Pancreas (tissue), 10 donors: ENCODE results near the gene GRIA4. TPM values are rescaled to one million over a fixed set of nuclear protein-coding genes. Genes with fewer than 3 reads are reported as not detected.
A peak's percentile ranks its signal among the peaks of the same experiment; 100 is the strongest.

Experiments used
- ATAC-seq, 4 donors: fragments of 200-7000 bp; cut with Tn5 transposase; one replicate each; pipeline versions ENCODE4 v1.8.0 to v1.9.1; 2020; ENCODE audit warnings: mild to moderate bottlenecking in 4 of 4, moderate library complexity in 4 of 4
- DNase-seq, 6 donors: peaks; one replicate each; pipeline ENCODE4 v3.0.0-alpha.2; 2020
- FAIRE-seq: peaks from 2 replicates; lab custom pipeline; 2012; peaks lifted over from hg19 to GRCh38; lab: Jason Lieb, UNC
- H3K27ac ChIP-seq, 4 donors: fragments of 200-600 bp; sonication (generic); 1 replicate in 3 of 4; 2 replicates in 1 of 4; pipeline versions ENCODE4 v1.5.0 to v1.8.0; 2020
- H3K27me3 ChIP-seq, 4 donors: fragments of 200-600 bp; one replicate each; pipeline ENCODE4 v1.8.0; 2021
- H3K36me3 ChIP-seq, 3 donors: fragments of 200-600 bp; sonication (generic) in 1 of 3; one replicate each; pipeline versions ENCODE4 v1.5.0 to v1.8.0; 2020 to 2021
- H3K4me1 ChIP-seq, 3 donors: fragments of 200-600 bp; one replicate each; pipeline ENCODE4 v1.8.0; 2021
- H3K4me3 ChIP-seq, 4 donors: fragments of 200-600 bp; sonication (generic) in 2 of 4; one replicate each; pipeline versions ENCODE4 v1.5.0 to v1.8.0; 2020 to 2021
- H3K9me3 ChIP-seq, 4 donors: fragments of 200-600 bp; one replicate each; pipeline ENCODE4 v1.8.0; 2021
- WGBS, 2 donors: extraction: QIAGEN DNeasy Blood & Tissue Kit; methylation state at CpG; one replicate each; pipeline ENCODE4 v1.1.7; 2013; 5-methylcytosine and 5-hydroxymethylcytosine counted together
- intact Hi-C, 3 donors: fragments of 100-400 bp; cut with DNase I; formaldehyde crosslinking; loops; one replicate each; pipeline versions ENCODE4 v1.11.1 to v1.14.2; 2022
- polyA plus RNA-seq, 2 donors: library from polyadenylated mRNA; stranded (reverse); fragments of 200-250 nt; gene quantifications; one replicate each; pipeline ENCODE4 v1.2.3, GENCODE V29; 2013
- total RNA-seq, 6 donors: library from RNA; stranded (reverse); fragmentation: NEBNext Ultra II Directional in 4 of 6; extraction: Animal tissue kit (Norgen Biotek cat#: 25700) in 4 of 6; gene quantifications; one replicate each; pipeline versions ENCODE4 v1.2.1 to v1.2.4, GENCODE V29; 2021 to 2023
- TF ChIP-seq, protein P1 (sequence below), 4 donors: fragments of 200-600 bp; sonication (generic) in 3 of 4; IDR thresholded peaks; one replicate each; pipeline versions ENCODE4 v1.5.0 to v1.8.0; 2021; ENCODE audit warnings: antibody characterized with exemption in 4 of 4
- donor health status: healthy with polysubstance abuse.
- donor health status: DM: no; HTN: no; CAD: no; lungs with moderate emphysema.
- donor health status: DM: no; HTN: no; CAD: no.
- donor health status: control.
- donor health status: control.
- donor health status: Bipolar disorder and iron deficiency.
- donor health status: DM: yes; HTN: yes; CAD: no.
- donor health status: DM: no; HTN: no; CAD: no.
- donor health status: DM: no; HTN: no; CAD: no.
- donor health status: DM: yes; HTN: yes; CAD: no.

GRIA4 gene
- total and polyA plus RNA-seq, 8 donors = 0.22 to 2.4 (median 1.2) TPM

DNA sequence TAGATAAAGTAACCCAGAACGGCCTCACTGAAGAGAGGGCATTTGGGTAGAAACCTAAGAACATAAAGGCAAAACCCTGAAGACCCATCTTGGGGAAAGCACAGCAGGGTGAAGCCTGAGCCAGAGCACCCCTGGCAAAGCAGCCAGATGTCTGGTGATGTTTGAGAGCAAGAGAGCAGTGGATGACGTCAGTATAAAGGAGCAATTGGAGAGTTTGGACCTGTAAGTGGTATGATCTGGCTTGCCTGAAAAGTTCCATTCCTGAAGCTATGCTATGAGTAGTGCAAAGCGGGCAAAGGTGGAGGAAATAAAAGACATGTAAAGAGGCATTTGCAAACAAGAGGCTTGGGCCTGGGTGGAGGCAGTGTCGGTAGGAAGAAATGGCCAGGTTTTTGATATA is 244.4 kb downstream of the GRIA4 start:
- ATAC-seq (no peak), FAIRE-seq (no peak), DNase-seq (peak in 1 of 6 donors; percentile 8)
- Histone ChIP-seq H3K27ac (no peak overlapping the region), H3K36me3 (no peaks in the 10 kb centered on the region), H3K4me3 (no peak overlapping the region), H3K9me3 (no peaks in the 10 kb centered on the region), H3K4me1 (no peaks in the 10 kb centered on the region), H3K27me3 (no peaks in the 10 kb centered on the region)
- TF ChIP-seq, protein P1, sequence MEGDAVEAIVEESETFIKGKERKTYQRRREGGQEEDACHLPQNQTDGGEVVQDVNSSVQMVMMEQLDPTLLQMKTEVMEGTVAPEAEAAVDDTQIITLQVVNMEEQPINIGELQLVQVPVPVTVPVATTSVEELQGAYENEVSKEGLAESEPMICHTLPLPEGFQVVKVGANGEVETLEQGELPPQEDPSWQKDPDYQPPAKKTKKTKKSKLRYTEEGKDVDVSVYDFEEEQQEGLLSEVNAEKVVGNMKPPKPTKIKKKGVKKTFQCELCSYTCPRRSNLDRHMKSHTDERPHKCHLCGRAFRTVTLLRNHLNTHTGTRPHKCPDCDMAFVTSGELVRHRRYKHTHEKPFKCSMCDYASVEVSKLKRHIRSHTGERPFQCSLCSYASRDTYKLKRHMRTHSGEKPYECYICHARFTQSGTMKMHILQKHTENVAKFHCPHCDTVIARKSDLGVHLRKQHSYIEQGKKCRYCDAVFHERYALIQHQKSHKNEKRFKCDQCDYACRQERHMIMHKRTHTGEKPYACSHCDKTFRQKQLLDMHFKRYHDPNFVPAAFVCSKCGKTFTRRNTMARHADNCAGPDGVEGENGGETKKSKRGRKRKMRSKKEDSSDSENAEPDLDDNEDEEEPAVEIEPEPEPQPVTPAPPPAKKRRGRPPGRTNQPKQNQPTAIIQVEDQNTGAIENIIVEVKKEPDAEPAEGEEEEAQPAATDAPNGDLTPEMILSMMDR (IDR thresholded peaks at IDR 0.05) = no peak
- intact Hi-C loops = no loop called here
- WGBS, 2 donors = 76 to 82% methylated on average over 4 of the region's 4 CpGs

- DNase-seq (no peak), ATAC-seq (no peak), FAIRE-seq (no peak)
- Histone ChIP-seq H3K9me3 (no peaks in the 10 kb centered on the region), H3K4me1 (no peaks in the 10 kb centered on the region), H3K27ac (no peak overlapping the region), H3K27me3 (no peaks in the 10 kb centered on the region), H3K36me3 (no peaks in the 10 kb centered on the region), H3K4me3 (no peak overlapping the region)
- TF ChIP-seq, protein P1 (IDR thresholded peaks at IDR 0.05) = no peak
- intact Hi-C loops = no loop called here
- 76 to 86% methylated on average over 3 of the region's 3 CpGs for WGBS, 2 donors
Observed at GRCh38 chr11:105856954-105857353, 247.1 kb downstream of the GRIA4 start.

- no peak for DNase-seq
- Histone ChIP-seq H3K36me3 (no peaks in the 10 kb centered on the region), H3K9me3 (no peaks in the 10 kb centered on the region), H3K27ac (no peak overlapping the region), H3K4me3 (no peak overlapping the region), H3K27me3 (no peaks in the 10 kb centered on the region), H3K4me1 (no peaks in the 10 kb centered on the region)
- FAIRE-seq = no peak
- intact Hi-C loops = no loop called here
- ATAC-seq = no peak
- TF ChIP-seq, protein P1 (IDR thresholded peaks at IDR 0.05) = no peak
Observed at GRCh38 chr11:105857728-105858127, 247.9 kb downstream of the GRIA4 start.

- Histone ChIP-seq H3K4me1 (no peaks in the 10 kb centered on the region), H3K9me3 (no peaks in the 10 kb centered on the region), H3K36me3 (no peaks in the 10 kb centered on the region), H3K27me3 (no peaks in the 10 kb centered on the region), H3K4me3 (no peak overlapping the region), H3K27ac (no peak overlapping the region)
- peak; percentile 29 for FAIRE-seq
- TF ChIP-seq, protein P1 (IDR thresholded peaks at IDR 0.05) = no peak
- ATAC-seq = no peak
- no peak for DNase-seq
- intact Hi-C loops = no loop called here
Observed at GRCh38 chr11:105858841-105859240, 249.0 kb downstream of the GRIA4 start.

DNA sequence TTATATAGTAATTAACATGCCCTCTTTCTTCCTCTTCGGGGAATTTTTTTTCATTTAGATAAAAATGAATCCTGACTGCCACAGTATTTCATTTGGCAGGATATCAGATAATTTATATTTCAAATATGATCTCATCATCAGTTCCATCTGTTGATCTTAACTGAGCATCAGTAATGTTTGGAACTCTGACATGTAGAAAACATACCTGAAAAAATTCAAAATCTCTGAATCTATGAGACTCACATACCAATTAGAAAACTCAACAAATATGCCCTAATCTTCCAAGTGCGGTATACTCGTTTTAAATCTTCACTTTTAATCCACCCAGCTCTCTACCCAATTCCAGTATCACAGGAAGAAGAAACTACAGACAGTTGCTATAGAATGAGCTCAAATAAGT is 250.2 kb downstream of the GRIA4 start:
- no peak for FAIRE-seq
- TF ChIP-seq, protein P1 (IDR thresholded peaks at IDR 0.05) = no peak
- intact Hi-C loops = no loop called here
- Histone ChIP-seq H3K9me3 (no peaks in the 10 kb centered on the region), H3K27ac (no peak overlapping the region), H3K27me3 (no peaks in the 10 kb centered on the region), H3K36me3 (no peaks in the 10 kb centered on the region), H3K4me3 (no peak overlapping the region), H3K4me1 (no peaks in the 10 kb centered on the region)
- 60 to 70% methylated on average over 3 of the region's 3 CpGs for WGBS, 2 donors
- no peak for DNase-seq
- no peak for ATAC-seq
